GM13976 (cell line): ENCODE results near the gene KSR1.
A peak's percentile ranks its signal among the peaks of the same experiment; 100 is the strongest.

Experiments used
- DNase-seq: peaks from one replicate; pipeline ENCODE4 v3.0.0; 2012; ENCODE audit warnings: low spot score
- CTCF ChIP-seq: IDR thresholded peaks from 2 replicates; pipeline ENCODE4 v1.5.1; 2012; ENCODE audit warnings: borderline replicate concordance, mild to moderate bottlenecking; ENCODE audit not compliant: insufficient read depth; ENCODE audit errors: extremely low read depth, missing control alignments, control extremely low read depth
- in situ Hi-C: fragments of 300-500 bp; cut with MboI; formaldehyde crosslinking; loops from one replicate; pipeline ENCODE4 v1.12.0; 2022; ENCODE audit warnings: low sequenced_read_pairs, mixed read lengths, inconsistent platforms; ENCODE audit not compliant: unreplicated experiment

Gene KSR1

GRCh38 chr17:27581016-27581415 lies 124.8 kb downstream of the KSR1 start:
- DNase-seq = no peak
- in situ Hi-C loops = loop anchor here (25.0 kb wide), 1 partner anchor 519 kb away; no protein-coding TSS in a partner anchor
- no peak for TF ChIP-seq CTCF

GRCh38 chr17:27582696-27583095 lies 126.4 kb downstream of the KSR1 start:
- no peak for TF ChIP-seq CTCF
- in situ Hi-C loops = loop anchor here (25.0 kb wide), 1 partner anchor 520 kb away; no protein-coding TSS in a partner anchor
- DNase-seq = no peak

- TF ChIP-seq CTCF = no peak
- in situ Hi-C loops = loop anchor here (25.0 kb wide), 1 partner anchor 523 kb away; no protein-coding TSS in a partner anchor
- peak; percentile 65 for DNase-seq
Measured at GRCh38 chr17:27585153-27585681, 129.0 kb downstream of the KSR1 start.

GRCh38 chr17:27585792-27586191 lies 129.5 kb downstream of the KSR1 start:
- TF ChIP-seq CTCF = no peak
- no peak for DNase-seq
- in situ Hi-C loops = loop anchor here (25.0 kb wide), 1 partner anchor 523 kb away; no protein-coding TSS in a partner anchor

GRCh38 chr17:27586203-27586721 lies 130.0 kb downstream of the KSR1 start:
- no peak for DNase-seq

GRCh38 chr17:27588354-27588753 lies 132.1 kb downstream of the KSR1 start:
- DNase-seq = no peak
- in situ Hi-C loops = loop anchor here (25.0 kb wide), 1 partner anchor 526 kb away; no protein-coding TSS in a partner anchor
- TF ChIP-seq CTCF = no peak

More at GRCh38 chr17:27586203-27586721, 130.0 kb downstream of the KSR1 start:
- TF ChIP-seq CTCF = no peak
- in situ Hi-C loops = loop anchor here (25.0 kb wide), 1 partner anchor 524 kb away; no protein-coding TSS in a partner anchor
